ENCODE data around the gene SNX25. TPM values are rescaled to one million over a fixed set of nuclear protein-coding genes. Genes with fewer than 3 reads are reported as not detected.

The SNX25 gene
- total and polyA plus RNA-seq, 2 donors (not counting 1 experiment from before 2014, with no cell fraction given): 11.1 to 32.9 TPM

DNA sequence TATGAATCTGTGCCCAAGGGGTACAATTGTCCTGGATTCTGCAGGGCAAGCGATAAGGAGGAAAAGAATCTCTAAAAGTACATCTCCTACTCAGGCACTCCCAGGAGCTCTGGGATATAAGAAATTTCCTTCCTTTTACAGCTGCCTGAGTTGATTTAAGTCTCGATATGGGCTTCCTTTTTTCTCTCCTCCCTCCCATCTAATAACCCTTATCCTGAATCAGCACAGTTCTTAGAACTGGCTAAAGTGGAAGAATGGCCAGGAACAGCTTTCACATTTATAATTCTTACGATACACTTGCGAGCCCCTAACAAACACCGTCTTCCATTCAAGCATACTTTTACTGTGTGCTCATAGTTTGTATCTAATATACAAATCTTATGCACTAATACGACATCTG is 165.2 kb downstream of the SNX25 start:
- no peak for TF ChIP-seq EZH2 (IDR thresholded peaks at IDR 0.05; ENCODE audit: low read length, missing control alignments)
- no peak for TF ChIP-seq CTCF (conservative IDR thresholded peaks at IDR 0.05 in 1 of 2, IDR thresholded peaks at IDR 0.05 in 1 of 2; ENCODE audit: low read depth in 1 of 2, low read length in 2 of 2)
- no peak overlapping the region for H2AFZ ChIP-seq (ENCODE audit: low read length)

GRCh38 chr4:185378264-185378663 is 168.9 kb downstream of the SNX25 start:
- H3K4me3 ChIP-seq (replicated peaks in 1 of 4; ENCODE audit: control extremely low read depth in 1 of 4, insufficient read depth in 1 of 4, low read depth in 3 of 4, low read length in 4 of 4): no peak overlapping the region
- H3K27ac ChIP-seq (ENCODE audit: insufficient read depth, low read length): no peak overlapping the region
- no peaks in the 10 kb centered on the region for H3K4me1 ChIP-seq (ENCODE audit: control insufficient read depth, extremely low read depth, insufficient read depth, low read length)
- no peaks in the 10 kb centered on the region for H3K79me2 ChIP-seq (ENCODE audit: control insufficient read depth, insufficient read depth, low read length)
- no peaks in the 10 kb centered on the region for H3K9me3 ChIP-seq (ENCODE audit: control insufficient read depth, insufficient read depth, low read depth, low read length)
- H3K4me2 ChIP-seq (ENCODE audit: extremely low read depth, insufficient read depth, low read length): no peak overlapping the region
- TF ChIP-seq EZH2 (IDR thresholded peaks at IDR 0.05; ENCODE audit: low read length, missing control alignments): no peak
- TF ChIP-seq CTCF (conservative IDR thresholded peaks at IDR 0.05 in 1 of 2, IDR thresholded peaks at IDR 0.05 in 1 of 2; ENCODE audit: low read depth in 1 of 2, low read length in 2 of 2): no peak
- no peaks in the 10 kb centered on the region for H3K36me3 ChIP-seq (ENCODE audit: control insufficient read depth, insufficient read depth, low read length)
- H2AFZ ChIP-seq (ENCODE audit: low read length): no peak overlapping the region
- no peak overlapping the region for H3K9ac ChIP-seq (ENCODE audit: insufficient read depth, low read length)
- no peaks in the 10 kb centered on the region for H3K27me3 ChIP-seq (ENCODE audit: control insufficient read depth, insufficient read depth, low read length)
- no peaks in the 10 kb centered on the region for H4K20me1 ChIP-seq (ENCODE audit: control insufficient read depth, extremely low read depth, insufficient read depth, low read length)
- DNase-seq (ENCODE audit: low read depth in 2 of 2): no peak

More for the DNA sequence above, 165.2 kb downstream of the SNX25 start:
- peaks cover 2% of the 10 kb centered on the region for H3K36me3 ChIP-seq (ENCODE audit: control insufficient read depth, insufficient read depth, low read length)
- H3K79me2 ChIP-seq (ENCODE audit: control insufficient read depth, insufficient read depth, low read length): no peaks in the 10 kb centered on the region
- H3K9me3 ChIP-seq (ENCODE audit: control insufficient read depth, insufficient read depth, low read depth, low read length): no peaks in the 10 kb centered on the region
- H3K27ac ChIP-seq (ENCODE audit: insufficient read depth, low read length): no peak overlapping the region
- no peak overlapping the region for H3K4me2 ChIP-seq (ENCODE audit: extremely low read depth, insufficient read depth, low read length)
- no peaks in the 10 kb centered on the region for H3K27me3 ChIP-seq (ENCODE audit: control insufficient read depth, insufficient read depth, low read length)
- H3K9ac ChIP-seq (ENCODE audit: insufficient read depth, low read length): no peak overlapping the region
- H4K20me1 ChIP-seq (ENCODE audit: control insufficient read depth, extremely low read depth, insufficient read depth, low read length): no peaks in the 10 kb centered on the region
- no peaks in the 10 kb centered on the region for H3K4me1 ChIP-seq (ENCODE audit: control insufficient read depth, extremely low read depth, insufficient read depth, low read length)
- no peak for DNase-seq (ENCODE audit: low read depth in 2 of 2)
- no peak overlapping the region for H3K4me3 ChIP-seq (replicated peaks in 1 of 4; ENCODE audit: control extremely low read depth in 1 of 4, insufficient read depth in 1 of 4, low read depth in 3 of 4, low read length in 4 of 4)

DNA sequence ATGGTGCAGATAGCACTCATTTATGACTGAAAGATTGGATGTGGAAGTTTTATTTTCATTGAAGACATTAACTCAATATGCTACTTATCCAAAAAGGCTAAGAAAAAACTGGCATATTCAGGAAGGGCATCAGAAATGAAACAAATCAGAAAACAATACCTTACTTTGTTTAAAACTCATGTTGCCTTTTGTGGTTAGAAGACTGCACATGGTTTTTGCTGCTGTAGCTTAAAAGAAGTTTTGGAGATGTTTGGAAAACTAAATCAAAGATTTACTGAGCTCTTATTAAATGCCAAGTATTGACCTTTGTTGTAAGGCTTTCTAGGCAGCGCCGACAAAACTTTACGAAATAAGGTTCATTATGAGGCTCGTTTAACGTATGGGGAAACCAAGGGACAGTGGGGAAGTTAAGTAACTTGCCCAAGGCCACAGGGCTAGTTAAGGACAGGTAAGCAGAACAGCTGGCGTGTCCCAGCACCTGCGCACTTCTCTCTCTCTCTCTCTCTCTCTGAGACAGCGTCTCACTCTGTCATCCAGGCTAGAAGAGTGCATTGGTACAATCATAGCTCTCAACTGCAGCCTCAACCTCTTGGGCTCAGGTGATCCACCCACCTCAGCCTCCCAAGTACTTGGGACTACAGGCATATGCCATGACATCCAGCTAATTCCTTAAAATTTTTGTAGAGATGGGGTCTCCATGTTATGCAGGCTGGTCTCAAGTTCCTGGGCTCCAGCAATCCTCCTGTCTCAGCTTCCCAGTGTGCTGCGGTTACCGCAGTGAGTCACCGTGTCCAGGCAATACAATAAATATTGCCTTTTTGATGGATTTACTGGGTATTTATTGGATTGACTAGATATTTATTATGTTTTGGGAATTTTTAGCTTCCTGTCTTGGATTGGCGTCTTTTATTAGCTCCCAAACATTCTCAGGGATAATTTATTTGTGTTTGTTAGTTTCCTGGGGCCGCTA is 170.2 kb downstream of the SNX25 start:
- no peaks in the 10 kb centered on the region for H3K9me3 ChIP-seq (ENCODE audit: control insufficient read depth, insufficient read depth, low read depth, low read length)
- no peaks in the 10 kb centered on the region for H3K36me3 ChIP-seq (ENCODE audit: control insufficient read depth, insufficient read depth, low read length)
- no peak overlapping the region for H3K4me2 ChIP-seq (ENCODE audit: extremely low read depth, insufficient read depth, low read length)
- H4K20me1 ChIP-seq (ENCODE audit: control insufficient read depth, extremely low read depth, insufficient read depth, low read length): no peaks in the 10 kb centered on the region
- H2AFZ ChIP-seq (ENCODE audit: low read length): no peak overlapping the region
- no peaks in the 10 kb centered on the region for H3K4me1 ChIP-seq (ENCODE audit: control insufficient read depth, extremely low read depth, insufficient read depth, low read length)
- no peaks in the 10 kb centered on the region for H3K79me2 ChIP-seq (ENCODE audit: control insufficient read depth, insufficient read depth, low read length)
- H3K27ac ChIP-seq (ENCODE audit: insufficient read depth, low read length): no peak overlapping the region
- no peak overlapping the region for H3K4me3 ChIP-seq (replicated peaks in 1 of 4; ENCODE audit: control extremely low read depth in 1 of 4, insufficient read depth in 1 of 4, low read depth in 3 of 4, low read length in 4 of 4)
- no peak overlapping the region for H3K9ac ChIP-seq (ENCODE audit: insufficient read depth, low read length)
- H3K27me3 ChIP-seq (ENCODE audit: control insufficient read depth, insufficient read depth, low read length): no peaks in the 10 kb centered on the region
- no peak for TF ChIP-seq CTCF (conservative IDR thresholded peaks at IDR 0.05 in 1 of 2, IDR thresholded peaks at IDR 0.05 in 1 of 2; ENCODE audit: low read depth in 1 of 2, low read length in 2 of 2)
- TF ChIP-seq EZH2 (IDR thresholded peaks at IDR 0.05; ENCODE audit: low read length, missing control alignments): no peak
- no peak for DNase-seq (ENCODE audit: low read depth in 2 of 2)
